ENCODE measurements around the gene DEDD.

DNA sequence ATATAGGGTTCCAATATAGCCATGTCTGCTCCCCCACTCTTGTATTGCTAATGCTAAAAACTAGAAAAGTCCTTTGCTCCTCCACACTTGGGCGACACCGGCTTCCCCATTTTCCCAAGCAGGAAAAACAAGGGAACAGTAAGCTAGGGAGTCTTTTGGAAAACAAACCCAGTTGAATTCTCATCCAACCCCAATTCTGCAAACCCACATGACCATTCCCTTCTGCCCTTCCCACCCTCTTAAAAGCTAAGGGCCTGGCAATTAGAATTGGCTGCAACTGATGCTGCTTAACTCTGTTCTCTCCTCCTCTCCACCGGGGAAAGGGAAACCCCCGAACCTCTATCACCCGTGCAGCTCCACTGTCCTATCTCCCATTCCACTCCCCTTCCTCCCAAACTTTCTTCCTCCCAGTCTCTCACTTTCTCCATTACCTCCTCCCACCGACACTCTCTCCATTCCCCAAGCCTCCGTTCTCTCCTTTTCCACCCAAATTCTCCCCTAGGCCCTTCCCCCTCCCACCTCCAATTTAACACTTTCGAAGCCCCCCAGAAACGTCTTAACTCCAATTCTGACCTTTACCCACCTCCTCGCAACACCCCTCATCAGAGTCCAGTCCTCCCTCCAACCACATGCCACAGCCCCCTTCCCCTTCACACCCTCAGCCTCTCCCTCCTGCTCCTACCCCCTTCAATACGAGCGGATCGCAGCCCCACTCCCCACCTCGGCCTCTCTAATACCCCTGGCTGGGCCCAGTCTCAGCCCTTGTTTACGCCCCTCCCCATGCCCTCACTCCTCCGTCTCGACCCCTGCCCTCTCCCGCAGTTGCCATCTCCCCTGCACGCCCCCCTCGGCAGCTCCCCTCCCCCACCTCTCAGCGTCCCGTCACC lies 701 bp downstream of the DEDD start:
- TF ChIP-seq CREB1 (CRISPR knock-in tag; IDR thresholded peaks at IDR 0.05; ENCODE audit: low read depth): no peak
- TF ChIP-seq, protein P1, sequence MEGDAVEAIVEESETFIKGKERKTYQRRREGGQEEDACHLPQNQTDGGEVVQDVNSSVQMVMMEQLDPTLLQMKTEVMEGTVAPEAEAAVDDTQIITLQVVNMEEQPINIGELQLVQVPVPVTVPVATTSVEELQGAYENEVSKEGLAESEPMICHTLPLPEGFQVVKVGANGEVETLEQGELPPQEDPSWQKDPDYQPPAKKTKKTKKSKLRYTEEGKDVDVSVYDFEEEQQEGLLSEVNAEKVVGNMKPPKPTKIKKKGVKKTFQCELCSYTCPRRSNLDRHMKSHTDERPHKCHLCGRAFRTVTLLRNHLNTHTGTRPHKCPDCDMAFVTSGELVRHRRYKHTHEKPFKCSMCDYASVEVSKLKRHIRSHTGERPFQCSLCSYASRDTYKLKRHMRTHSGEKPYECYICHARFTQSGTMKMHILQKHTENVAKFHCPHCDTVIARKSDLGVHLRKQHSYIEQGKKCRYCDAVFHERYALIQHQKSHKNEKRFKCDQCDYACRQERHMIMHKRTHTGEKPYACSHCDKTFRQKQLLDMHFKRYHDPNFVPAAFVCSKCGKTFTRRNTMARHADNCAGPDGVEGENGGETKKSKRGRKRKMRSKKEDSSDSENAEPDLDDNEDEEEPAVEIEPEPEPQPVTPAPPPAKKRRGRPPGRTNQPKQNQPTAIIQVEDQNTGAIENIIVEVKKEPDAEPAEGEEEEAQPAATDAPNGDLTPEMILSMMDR (conservative IDR thresholded peaks at IDR 0.05; ENCODE audit: low read depth in 2 of 2): no peak
- no peak for TF ChIP-seq POLR2AphosphoS5 (IDR thresholded peaks at IDR 0.05; ENCODE audit: low read depth)
